IMR-90 (cell line): Measurements from ENCODE around the gene SDC4. TPM values are rescaled to one million over a fixed set of nuclear protein-coding genes. Genes with fewer than 3 reads are reported as not detected.

Experiments used
- CEBPB ChIP-seq: IDR thresholded peaks from 2 replicates; pipeline ENCODE4 v1.6.1; 2012; ENCODE audit warnings: low read depth, low read length, improper control_type of control experiment
- POLR2A ChIP-seq: IDR thresholded peaks from 2 replicates; pipeline ENCODE4 v1.6.1; 2012; ENCODE audit warnings: mild to moderate bottlenecking, low read depth, low read length
- RFX5 ChIP-seq: IDR thresholded peaks from 2 replicates; pipeline ENCODE4 v1.8.0; 2012; ENCODE audit warnings: low read depth, mild to moderate bottlenecking, low read length, moderate library complexity
- polyA plus RNA-seq, 3 experiments: library from polyadenylated mRNA; depleted of rRNA; stranded (reverse); fragments of >200 nt; gene quantifications; 2 replicates each; pipeline ENCODE4 v1.2.3, GENCODE V29; 2012; ENCODE audit warnings: low replicate concordance in 1 of 3
- total RNA-seq: library from RNA; depleted of rRNA; stranded (reverse); fragments of >200 nt; gene quantifications from 2 replicates; pipeline ENCODE4 v1.2.3, GENCODE V29; 2012
- TF ChIP-seq, protein P1 (sequence below): conservative IDR thresholded peaks from 2 replicates; pipeline ENCODE4 v1.5.1; 2012; ENCODE audit warnings: mild to moderate bottlenecking, low read depth, low read length, improper control_type of control experiment
- TF ChIP-seq, protein P2 (sequence below): fragments of 150-350 bp; IDR thresholded peaks from 2 replicates; pipeline ENCODE4 v1.6.1; 2017; ENCODE audit warnings: mild to moderate bottlenecking, antibody characterized with exemption, low read length, low read depth

SDC4 gene
- total and polyA plus RNA-seq, 2 of the 4 experiments (the other 2 are of a cell fraction), result 203 to 265 TPM

DNA sequence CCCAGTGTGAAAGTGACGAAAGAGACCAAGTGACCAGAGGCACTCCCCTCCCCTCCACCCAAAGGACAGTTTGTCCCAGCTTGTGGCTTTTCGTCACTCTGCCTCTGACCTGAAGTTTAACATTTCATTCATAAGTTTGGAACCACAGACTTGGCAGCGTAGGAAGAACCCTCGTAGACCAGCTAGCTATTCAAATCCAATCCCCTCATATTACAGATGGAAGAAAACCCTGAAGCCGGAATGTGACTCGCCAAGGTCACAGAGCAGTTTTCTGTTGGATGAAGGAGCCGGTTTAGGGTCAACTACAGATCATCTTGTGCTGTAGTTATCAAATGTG lies 10.8 kb upstream of the SDC4 start (continued):
- TF ChIP-seq, protein P1, sequence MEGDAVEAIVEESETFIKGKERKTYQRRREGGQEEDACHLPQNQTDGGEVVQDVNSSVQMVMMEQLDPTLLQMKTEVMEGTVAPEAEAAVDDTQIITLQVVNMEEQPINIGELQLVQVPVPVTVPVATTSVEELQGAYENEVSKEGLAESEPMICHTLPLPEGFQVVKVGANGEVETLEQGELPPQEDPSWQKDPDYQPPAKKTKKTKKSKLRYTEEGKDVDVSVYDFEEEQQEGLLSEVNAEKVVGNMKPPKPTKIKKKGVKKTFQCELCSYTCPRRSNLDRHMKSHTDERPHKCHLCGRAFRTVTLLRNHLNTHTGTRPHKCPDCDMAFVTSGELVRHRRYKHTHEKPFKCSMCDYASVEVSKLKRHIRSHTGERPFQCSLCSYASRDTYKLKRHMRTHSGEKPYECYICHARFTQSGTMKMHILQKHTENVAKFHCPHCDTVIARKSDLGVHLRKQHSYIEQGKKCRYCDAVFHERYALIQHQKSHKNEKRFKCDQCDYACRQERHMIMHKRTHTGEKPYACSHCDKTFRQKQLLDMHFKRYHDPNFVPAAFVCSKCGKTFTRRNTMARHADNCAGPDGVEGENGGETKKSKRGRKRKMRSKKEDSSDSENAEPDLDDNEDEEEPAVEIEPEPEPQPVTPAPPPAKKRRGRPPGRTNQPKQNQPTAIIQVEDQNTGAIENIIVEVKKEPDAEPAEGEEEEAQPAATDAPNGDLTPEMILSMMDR, result no peak
- TF ChIP-seq, protein P2, sequence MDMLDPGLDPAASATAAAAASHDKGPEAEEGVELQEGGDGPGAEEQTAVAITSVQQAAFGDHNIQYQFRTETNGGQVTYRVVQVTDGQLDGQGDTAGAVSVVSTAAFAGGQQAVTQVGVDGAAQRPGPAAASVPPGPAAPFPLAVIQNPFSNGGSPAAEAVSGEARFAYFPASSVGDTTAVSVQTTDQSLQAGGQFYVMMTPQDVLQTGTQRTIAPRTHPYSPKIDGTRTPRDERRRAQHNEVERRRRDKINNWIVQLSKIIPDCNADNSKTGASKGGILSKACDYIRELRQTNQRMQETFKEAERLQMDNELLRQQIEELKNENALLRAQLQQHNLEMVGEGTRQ, result no peak
- TF ChIP-seq POLR2A, result no peak
- no peak for TF ChIP-seq RFX5
- no peak for TF ChIP-seq CEBPB
